GM12864 (cell line): Measurements from ENCODE around the gene UTP3.
A peak's percentile ranks its signal among the peaks of the same experiment; 100 is the strongest.

Experiments
- DNase-seq: peaks from one replicate; pipeline ENCODE4 v3.0.0-alpha.2; 2011; ENCODE audit warnings: low read depth
- H3K4me3 ChIP-seq: 2 replicates; pipeline ENCODE4 v1.5.1; 2011; ENCODE audit warnings: mild to moderate bottlenecking, low read depth, low read length, control low read depth
- CTCF ChIP-seq: IDR thresholded peaks from 2 replicates; pipeline ENCODE4 v1.5.1; 2011; ENCODE audit warnings: low read depth, mild to moderate bottlenecking, moderate library complexity, low read length, control low read depth, inconsistent platforms; ENCODE audit errors: missing control alignments

The UTP3 gene

GRCh38 chr4:70704215-70704930 is 16.0 kb downstream of the UTP3 start:
- H3K4me3 ChIP-seq: peak overlapping the region; percentile 83
- peak; percentile 47 for TF ChIP-seq CTCF
- DNase-seq: no peak

GRCh38 chr4:70704931-70705182 is 16.5 kb downstream of the UTP3 start:
- no peak for TF ChIP-seq CTCF
- peak overlapping the region; percentile 83 for H3K4me3 ChIP-seq
- DNase-seq: no peak

- no peak for TF ChIP-seq CTCF
- DNase-seq: no peak
- H3K4me3 ChIP-seq: peak overlapping the region; percentile 83
Observed at GRCh38 chr4:70705183-70706043, 17.1 kb downstream of the UTP3 start.

- H3K4me3 ChIP-seq: peak overlapping the region; percentile 83
- DNase-seq: no peak
- TF ChIP-seq CTCF: no peak
Observed at GRCh38 chr4:70706044-70706461, 17.7 kb downstream of the UTP3 start.

GRCh38 chr4:70706516-70706915 is 18.2 kb downstream of the UTP3 start:
- no peak for DNase-seq
- TF ChIP-seq CTCF: no peak
- H3K4me3 ChIP-seq: peak overlapping the region; percentile 83; the same call in 1 of the 2 replicates

- no peak for TF ChIP-seq CTCF
- no peak overlapping the region for H3K4me3 ChIP-seq
- DNase-seq: no peak
Observed at GRCh38 chr4:70709611-70710205, 21.4 kb downstream of the UTP3 start.

- DNase-seq: no peak
- TF ChIP-seq CTCF: no peak
- no peak overlapping the region for H3K4me3 ChIP-seq
Observed at GRCh38 chr4:70711599-70711998, 23.3 kb downstream of the UTP3 start.
